ENCODE results near the gene ADGRG1.
"Not testable (repeated sequence)": the region's sequence is repeated elsewhere in the genome, so short reads cannot be mapped to it uniquely, and the experiment has no call there.

Gene ADGRG1

DNA sequence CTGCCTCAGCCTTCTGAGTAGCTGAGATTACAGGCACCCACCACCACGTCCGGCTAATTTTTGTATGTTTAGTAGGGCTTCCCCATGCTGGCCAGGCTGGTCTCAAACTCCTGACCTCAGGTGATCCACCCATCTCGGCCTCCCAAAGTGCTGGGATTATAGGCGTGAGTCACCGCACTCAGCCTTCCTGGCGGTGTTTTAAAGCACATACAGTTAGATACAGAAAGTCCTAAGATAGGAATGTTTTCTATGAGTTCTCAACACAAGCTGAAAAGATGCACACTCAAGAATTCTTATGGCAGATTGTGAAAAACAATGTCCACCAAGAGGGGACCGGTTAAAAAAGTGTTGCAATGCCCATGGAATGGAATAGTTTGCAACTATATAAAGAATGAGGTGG, 43.0 kb downstream of the ADGRG1 start:
- H3K4me1 ChIP-seq; DNase-seq (ENCODE audit: low spot score in 2 of 2); H3K36me3 ChIP-seq (replicated peaks); H3K27me3 ChIP-seq (ENCODE audit: low read depth); H3K9me3 ChIP-seq; H3K4me3 ChIP-seq; in situ Hi-C loops (cut with MboI; ENCODE audit: low sequenced_read_pairs): not testable (repeated sequence)

DNA sequence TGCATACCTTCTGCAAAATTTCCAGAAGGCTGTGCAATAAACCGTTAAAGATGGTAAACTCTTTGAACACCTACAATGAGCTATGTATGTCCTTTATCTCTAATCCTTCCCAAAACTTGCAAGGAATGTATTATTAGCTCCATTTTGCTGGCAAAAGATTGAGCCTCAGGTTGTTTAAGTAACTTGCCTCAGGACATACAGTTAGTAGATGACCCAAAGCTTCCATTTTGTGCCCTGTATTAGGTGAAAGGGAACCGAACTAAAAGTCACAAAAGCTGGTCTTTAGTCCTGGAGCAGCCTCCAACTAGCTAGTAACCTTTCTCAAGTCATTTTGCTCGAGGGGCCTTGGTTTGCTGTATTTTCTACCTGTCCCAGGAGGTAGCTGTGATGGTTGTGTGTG, 44.0 kb downstream of the ADGRG1 start:
- Histone ChIP-seq H3K4me1 (no peaks in the 10 kb centered on the region), H3K27me3 (ENCODE audit: low read depth) (peaks cover 8% of the 10 kb centered on the region; the same call in 1 of the 2 replicates), H3K4me3 (no peak overlapping the region), H3K36me3 (replicated peaks) (no peaks in the 10 kb centered on the region), H3K9me3 (no peaks in the 10 kb centered on the region)
- DNase-seq (ENCODE audit: low spot score in 2 of 2): no peak
- in situ Hi-C loops (cut with MboI; ENCODE audit: low sequenced_read_pairs): no loop called here

DNA sequence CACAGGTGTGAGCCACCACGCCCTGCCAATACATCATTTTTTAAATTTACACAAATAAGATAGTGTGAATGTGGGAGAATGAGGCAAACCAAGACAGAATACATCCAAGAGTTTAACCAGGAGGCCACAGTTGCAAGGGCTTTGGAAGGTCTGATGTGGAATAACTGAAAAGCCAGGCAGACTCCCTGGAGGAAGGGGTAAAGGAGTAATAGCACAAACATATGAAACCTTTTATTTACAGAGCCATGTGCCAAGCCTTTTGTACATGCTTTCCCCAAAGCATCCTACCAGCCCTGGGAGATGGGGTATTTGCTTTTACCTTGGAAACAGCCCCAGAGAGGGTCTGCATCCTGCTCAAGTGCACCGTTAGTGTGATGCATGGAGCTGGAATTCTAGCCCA, 44.4 kb downstream of the ADGRG1 start:
- no peak for DNase-seq (ENCODE audit: low spot score in 2 of 2)
- in situ Hi-C loops (cut with MboI; ENCODE audit: low sequenced_read_pairs): no loop called here
- H3K9me3 ChIP-seq: no peaks in the 10 kb centered on the region
- H3K4me3 ChIP-seq: no peak overlapping the region
- no peaks in the 10 kb centered on the region for H3K36me3 ChIP-seq (replicated peaks)
- peaks cover 8% of the 10 kb centered on the region; the same call in 1 of the 2 replicates for H3K27me3 ChIP-seq (ENCODE audit: low read depth)
- H3K4me1 ChIP-seq: no peaks in the 10 kb centered on the region

DNA sequence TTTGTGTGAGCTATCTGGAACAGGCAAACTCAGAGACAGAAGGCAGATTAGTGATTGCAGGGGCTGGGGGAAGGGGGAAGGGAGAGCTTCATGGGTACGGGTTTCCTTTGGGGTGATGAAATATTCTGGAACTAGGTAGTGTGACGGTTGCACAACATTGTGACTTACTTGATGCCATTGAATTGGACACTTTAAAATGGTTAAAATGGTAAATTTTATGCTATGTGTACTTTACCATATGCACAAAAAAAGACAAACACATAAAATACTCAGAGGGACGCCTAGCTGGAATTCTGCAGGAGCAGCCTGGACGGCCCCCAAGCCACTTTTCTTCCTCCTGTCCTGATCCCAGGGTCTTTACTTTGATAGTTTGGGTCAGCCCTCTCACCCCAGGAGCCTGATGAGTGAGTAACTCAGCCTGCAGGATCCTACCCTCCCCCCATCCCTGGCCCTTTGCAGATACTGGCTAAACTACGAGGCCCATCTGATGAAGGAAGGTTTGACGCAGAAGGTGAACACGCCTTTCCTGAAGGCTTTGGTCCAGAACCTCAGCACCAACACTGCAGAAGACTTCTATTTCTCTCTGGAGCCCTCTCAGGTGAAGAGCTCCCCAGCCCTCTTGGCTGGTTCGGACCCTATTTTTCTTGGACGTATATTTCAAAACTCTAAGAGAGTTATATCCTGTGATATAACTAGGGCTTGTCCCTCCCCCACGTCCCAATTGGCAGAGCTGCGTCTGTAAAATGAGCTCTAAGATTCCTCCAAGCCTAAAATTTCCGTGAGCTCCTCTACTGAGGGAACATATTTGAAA, 47.5 kb downstream of the ADGRG1 start:
- Histone ChIP-seq H3K4me1 (no peaks in the 10 kb centered on the region), H3K9me3 (no peaks in the 10 kb centered on the region), H3K4me3 (no peak overlapping the region), H3K27me3 (ENCODE audit: low read depth) (peaks cover 8% of the 10 kb centered on the region; the same call in 1 of the 2 replicates), H3K36me3 (replicated peaks) (no peaks in the 10 kb centered on the region)
- no peak for DNase-seq (ENCODE audit: low spot score in 2 of 2)
- in situ Hi-C loops (cut with MboI; ENCODE audit: low sequenced_read_pairs): no loop called here

DNA sequence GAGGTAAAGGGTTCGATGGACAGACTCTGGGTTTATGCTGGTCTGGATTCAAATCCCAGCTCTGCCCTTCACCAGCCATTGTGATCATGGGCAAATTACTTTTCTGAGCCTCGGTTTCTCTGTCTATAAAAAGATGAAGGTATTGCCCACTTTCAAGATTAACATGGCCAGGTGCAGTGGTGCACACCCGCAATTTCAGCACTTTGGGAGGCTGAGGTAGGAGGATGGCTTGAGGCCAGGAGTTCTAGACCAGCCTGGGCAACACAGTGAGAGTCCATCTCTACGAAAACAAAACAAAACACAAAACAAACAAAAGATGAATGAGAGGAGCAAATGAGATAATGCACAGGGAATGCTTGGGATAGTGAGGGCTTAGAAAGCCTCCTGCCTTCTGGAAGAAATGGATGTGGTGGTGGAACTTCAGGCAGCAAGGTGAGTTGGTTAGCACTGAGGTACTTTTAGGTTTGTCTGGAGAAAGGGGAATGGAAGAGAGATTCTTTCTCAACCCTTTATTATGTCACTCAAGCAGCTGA, 48.2 kb downstream of the ADGRG1 start:
- Histone ChIP-seq H3K36me3 (replicated peaks) (no peaks in the 10 kb centered on the region), H3K27me3 (ENCODE audit: low read depth) (peaks cover 8% of the 10 kb centered on the region; the same call in 1 of the 2 replicates), H3K4me3 (no peak overlapping the region), H3K4me1 (no peaks in the 10 kb centered on the region), H3K9me3 (no peaks in the 10 kb centered on the region)
- in situ Hi-C loops (cut with MboI; ENCODE audit: low sequenced_read_pairs): no loop called here
- DNase-seq (ENCODE audit: low spot score in 2 of 2): no peak

DNA sequence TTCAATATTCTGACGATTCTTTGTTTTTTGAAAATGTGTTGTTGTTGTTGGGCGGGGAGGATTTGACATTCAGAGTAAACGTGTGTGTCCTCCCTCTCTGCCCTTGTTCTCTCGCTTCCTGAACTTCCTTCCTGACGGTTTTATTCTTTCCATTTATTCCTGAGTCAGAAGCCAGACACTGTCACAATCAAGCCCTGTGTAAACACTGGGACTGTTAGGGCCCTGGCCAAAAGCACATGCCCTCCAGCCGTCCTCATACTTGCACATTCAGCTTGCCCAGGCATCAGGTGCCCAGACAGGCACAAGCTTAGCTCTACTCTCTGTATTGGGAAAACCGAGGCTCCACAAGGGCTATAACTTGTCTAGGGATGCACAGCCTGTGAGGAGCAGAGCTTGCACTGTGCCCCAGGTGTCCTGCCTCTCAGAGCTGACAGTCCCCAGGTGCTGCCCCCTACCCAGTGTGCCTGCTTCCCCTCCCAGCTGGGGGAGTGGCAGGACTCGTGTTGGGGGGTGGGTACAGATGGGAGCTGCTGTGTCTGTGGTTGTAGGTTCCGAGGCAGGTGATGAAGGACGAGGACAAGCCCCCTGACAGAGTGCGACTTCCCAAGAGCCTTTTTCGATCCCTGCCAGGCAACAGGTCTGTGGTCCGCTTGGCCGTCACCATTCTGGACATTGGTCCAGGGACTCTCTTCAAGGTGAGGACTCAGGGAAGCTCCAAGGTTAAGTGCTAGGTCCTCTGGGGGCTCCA, 49.4 kb downstream of the ADGRG1 start:
- Histone ChIP-seq H3K36me3 (replicated peaks) (no peaks in the 10 kb centered on the region), H3K9me3 (no peaks in the 10 kb centered on the region), H3K27me3 (ENCODE audit: low read depth) (peaks cover 4% of the 10 kb centered on the region; the same call in 1 of the 2 replicates), H3K4me3 (no peak overlapping the region), H3K4me1 (no peaks in the 10 kb centered on the region)
- DNase-seq (ENCODE audit: low spot score in 2 of 2): no peak
- in situ Hi-C loops (cut with MboI; ENCODE audit: low sequenced_read_pairs): no loop called here

DNA sequence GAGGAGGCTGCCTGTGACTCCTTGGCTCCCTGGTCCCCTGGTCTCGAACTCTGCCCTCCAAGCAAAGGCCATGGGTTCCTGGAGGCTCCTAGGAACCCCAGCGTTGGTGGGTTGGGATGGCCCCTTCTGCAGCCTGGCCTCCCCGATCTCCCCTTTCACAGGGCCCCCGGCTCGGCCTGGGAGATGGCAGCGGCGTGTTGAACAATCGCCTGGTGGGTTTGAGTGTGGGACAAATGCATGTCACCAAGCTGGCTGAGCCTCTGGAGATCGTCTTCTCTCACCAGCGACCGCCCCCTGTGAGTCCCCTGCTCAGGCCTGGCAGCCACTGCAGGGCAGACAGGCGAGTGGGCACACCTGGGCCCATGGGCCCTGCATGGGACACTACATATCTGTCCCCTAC, 50.6 kb downstream of the ADGRG1 start:
- in situ Hi-C loops (cut with MboI; ENCODE audit: low sequenced_read_pairs): no loop called here
- H3K4me1 ChIP-seq: no peaks in the 10 kb centered on the region

DNA sequence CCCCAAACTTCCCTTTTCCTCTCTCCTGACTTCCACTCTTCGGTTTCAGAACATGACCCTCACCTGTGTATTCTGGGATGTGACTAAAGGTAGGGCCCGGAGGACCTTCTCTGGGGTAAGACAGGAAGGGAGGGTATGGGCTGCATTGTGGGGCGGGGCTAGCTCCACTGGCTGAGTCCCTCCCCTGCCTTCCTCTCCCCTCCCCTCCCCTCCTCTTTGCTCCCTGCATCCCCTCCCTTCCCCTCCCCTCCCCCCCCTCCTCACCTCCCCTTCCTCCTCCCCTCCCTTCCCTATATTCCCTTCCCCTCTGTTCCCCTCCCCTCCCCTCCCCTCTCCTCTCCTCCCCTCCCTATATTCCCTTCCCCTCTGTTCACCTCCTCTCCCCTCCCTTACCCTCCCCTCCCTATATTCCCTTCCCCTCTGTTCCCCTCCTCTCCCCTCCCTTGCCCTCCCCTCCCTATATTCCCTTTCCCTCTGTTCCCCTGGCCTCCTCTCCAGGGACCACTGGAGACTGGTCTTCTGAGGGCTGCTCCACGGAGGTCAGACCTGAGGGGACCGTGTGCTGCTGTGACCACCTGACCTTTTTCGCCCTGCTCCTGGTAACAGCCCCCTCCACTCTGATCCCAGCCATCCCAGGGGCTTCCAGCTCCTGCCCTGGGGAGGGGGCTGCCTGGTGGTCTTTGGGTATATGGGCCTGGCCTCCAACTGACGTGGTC, 51.5 kb downstream of the ADGRG1 start:
- Histone ChIP-seq H3K36me3 (replicated peaks) (no peaks in the 10 kb centered on the region), H3K4me1 (no peaks in the 10 kb centered on the region), H3K27me3 (ENCODE audit: low read depth) (no peaks in the 10 kb centered on the region), H3K4me3 (no peak overlapping the region), H3K9me3 (no peaks in the 10 kb centered on the region)
- in situ Hi-C loops (cut with MboI; ENCODE audit: low sequenced_read_pairs): no loop called here
- no peak for DNase-seq (ENCODE audit: low spot score in 2 of 2)

More for the DNA sequence above, 50.6 kb downstream of the ADGRG1 start:
- no peaks in the 10 kb centered on the region for H3K36me3 ChIP-seq (replicated peaks)
- no peak for DNase-seq (ENCODE audit: low spot score in 2 of 2)
- no peaks in the 10 kb centered on the region for H3K27me3 ChIP-seq (ENCODE audit: low read depth)
- no peak overlapping the region for H3K4me3 ChIP-seq
- no peaks in the 10 kb centered on the region for H3K9me3 ChIP-seq

DNA sequence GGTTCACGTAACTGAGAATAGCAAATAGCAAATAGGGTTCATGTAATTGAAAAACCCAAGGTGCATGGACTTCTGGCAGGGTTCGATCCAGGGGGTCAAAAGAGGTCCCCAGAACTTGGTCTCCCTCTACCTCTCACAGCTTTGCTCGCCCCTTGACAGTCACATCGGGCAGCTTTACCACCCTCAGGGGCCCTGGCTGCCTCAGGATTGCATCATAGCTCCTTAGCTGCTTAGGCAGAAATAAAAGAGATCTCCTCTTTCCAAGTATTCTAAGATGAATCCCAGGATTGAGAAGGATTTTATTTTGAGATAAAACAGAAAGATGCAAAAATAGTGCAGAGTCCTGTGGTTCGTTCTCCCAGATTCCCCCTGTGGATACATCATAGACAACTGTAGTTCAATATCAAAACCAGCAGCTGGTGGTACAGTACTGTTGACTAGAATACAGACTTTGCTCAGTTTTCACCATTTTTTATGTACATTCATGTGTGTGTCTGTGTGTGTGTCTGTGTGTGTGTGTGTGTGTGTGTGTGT, 52.5 kb downstream of the ADGRG1 start:
- DNase-seq (ENCODE audit: low spot score in 2 of 2): no peak
- no peaks in the 10 kb centered on the region for H3K9me3 ChIP-seq
- H3K27me3 ChIP-seq (ENCODE audit: low read depth): no peaks in the 10 kb centered on the region
- no peaks in the 10 kb centered on the region for H3K4me1 ChIP-seq
- in situ Hi-C loops (cut with MboI; ENCODE audit: low sequenced_read_pairs): no loop called here
- no peak overlapping the region for H3K4me3 ChIP-seq
- no peaks in the 10 kb centered on the region for H3K36me3 ChIP-seq (replicated peaks)

DNA sequence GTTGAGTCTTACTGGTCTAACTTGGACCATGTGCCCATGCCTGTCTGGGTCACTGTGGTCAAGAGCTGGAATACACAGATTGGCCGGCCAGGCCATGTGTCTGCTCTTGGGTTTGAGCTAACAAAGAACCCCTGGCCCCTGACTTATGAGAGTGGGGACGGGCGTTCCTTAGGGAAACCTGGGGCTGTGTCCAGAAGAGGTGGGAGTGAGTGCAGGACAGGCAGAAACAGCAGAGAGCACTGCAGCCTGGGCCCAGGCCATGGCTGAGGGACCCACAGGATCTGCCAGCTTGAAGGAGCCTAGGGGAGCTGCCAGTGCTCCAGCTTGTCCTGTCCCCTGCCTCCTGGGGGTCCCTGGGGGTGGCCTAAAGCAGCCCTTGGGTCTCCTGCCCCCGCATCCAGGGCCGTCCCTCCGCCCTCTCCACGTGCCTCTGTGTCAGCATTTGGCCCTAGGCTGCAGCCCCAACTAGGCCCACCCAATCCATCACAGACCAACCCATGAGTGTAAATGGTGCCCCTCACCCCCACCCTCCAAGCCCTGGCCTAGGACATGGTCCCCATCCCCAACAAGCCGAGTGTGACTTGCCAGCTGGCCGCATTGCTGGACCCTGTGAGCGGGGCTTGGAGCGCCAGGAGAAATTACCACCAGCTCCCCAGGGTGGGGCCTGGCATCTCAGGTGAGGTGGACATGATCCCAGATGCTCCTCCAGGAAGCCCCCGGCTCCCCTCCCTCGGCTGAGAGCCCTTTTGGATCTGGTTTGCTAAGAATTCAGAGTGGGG, 53.7 kb downstream of the ADGRG1 start:
- Histone ChIP-seq H3K4me1 (no peaks in the 10 kb centered on the region), H3K36me3 (replicated peaks) (no peaks in the 10 kb centered on the region), H3K27me3 (ENCODE audit: low read depth) (no peaks in the 10 kb centered on the region), H3K4me3 (no peak overlapping the region), H3K9me3 (no peaks in the 10 kb centered on the region)
- no peak for DNase-seq (ENCODE audit: low spot score in 2 of 2)
- in situ Hi-C loops (cut with MboI; ENCODE audit: low sequenced_read_pairs): no loop called here

DNA sequence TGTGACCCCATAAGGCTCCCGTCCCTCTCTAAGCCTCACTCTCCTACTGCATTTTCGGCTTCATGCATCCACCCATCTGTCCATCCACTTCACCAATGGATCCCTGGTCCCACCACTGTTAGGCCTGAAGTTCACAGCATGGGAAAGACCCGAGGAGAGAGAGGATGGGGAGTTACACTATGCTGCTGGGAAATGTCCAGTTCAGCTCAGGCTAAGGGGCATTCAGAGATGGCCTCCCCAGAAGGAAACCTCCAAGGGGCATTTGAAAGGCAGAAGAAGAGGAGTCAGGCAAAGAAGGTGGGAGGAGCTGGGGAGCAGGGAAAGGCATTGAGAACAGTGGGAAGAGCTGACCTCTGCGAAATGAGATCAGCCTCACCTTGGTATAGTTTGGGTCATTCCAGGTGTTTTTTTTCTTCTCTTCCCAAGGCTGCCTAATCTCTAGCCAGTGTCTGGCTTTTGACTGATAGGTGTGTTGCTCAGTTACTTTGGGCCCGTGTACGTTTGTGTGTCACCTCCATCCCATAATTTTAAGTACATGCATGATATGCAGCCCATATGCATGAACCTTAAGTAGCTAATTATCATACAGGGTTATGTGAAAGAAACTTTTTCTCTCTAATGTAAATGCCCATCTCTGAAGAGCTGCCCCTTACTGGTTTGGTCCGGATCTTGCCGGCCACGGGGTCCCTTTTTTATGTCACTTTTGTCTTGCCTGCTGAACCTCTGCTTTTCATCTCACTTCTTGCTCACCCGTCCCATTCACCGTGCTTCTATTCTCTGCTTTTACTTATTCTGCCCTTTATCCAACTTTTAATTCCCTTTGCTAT, 54.6 kb downstream of the ADGRG1 start:
- no peaks in the 10 kb centered on the region for H3K4me1 ChIP-seq
- in situ Hi-C loops (cut with MboI; ENCODE audit: low sequenced_read_pairs): no loop called here

More for the DNA sequence above, 54.6 kb downstream of the ADGRG1 start:
- H3K9me3 ChIP-seq: no peaks in the 10 kb centered on the region
- H3K27me3 ChIP-seq (ENCODE audit: low read depth): no peaks in the 10 kb centered on the region
- H3K36me3 ChIP-seq (replicated peaks): no peaks in the 10 kb centered on the region
- H3K4me3 ChIP-seq: no peak overlapping the region
- no peak for DNase-seq (ENCODE audit: low spot score in 2 of 2)
